ENCODE results near the gene FNBP1. TPM values are rescaled to one million over a fixed set of nuclear protein-coding genes. Genes with fewer than 3 reads are reported as not detected.

Gene FNBP1
- total and polyA plus RNA-seq, 2 of the 8 experiments (the other 6 are each of a cell fraction or from before 2014, with no cell fraction given) = 7.2 to 40.9 TPM

DNA sequence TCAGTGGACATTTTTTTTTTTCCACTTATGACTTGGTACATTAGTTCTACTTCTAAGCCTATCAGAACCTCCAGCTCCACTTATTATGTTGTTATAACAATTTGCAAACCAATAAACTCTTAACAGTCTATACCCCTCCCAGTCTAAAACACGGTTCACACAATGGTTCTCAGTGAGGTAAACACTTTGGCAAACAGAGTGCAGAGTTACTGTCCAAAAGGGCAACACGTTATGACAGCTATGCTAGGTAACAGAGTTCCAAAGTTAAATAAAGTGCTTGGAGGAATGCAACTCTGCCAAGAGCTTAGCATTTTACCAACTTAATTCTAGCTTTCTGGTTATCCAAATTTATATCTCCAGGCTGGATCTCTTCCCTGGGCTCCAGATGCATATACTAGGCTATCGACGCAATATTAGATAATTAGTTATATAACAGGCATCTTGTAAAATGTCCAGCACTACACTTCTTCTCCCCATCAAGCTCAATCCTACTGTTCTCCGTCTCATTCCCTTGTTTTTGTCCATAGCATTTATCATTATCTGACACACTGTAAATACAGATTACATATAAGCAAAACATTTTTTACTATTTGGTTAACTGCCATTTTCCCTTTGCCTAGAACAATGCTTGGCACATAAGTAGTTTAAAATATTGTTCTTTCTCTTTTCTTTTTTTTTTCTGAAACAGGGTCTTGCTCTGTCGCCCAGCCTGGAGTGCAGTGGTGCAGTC is 14.3 kb downstream of the FNBP1 start (continued):
- TF ChIP-seq BCL11A (IDR thresholded peaks at IDR 0.05; ENCODE audit: low read depth in 2 of 2, low read length in 2 of 2) (no peak), JUN (IDR thresholded peaks at IDR 0.05; ENCODE audit: low read depth, low read length) (no peak), MAFK (IDR thresholded peaks at IDR 0.05; ENCODE audit: low read depth, low read length) (no peak), JUND (IDR thresholded peaks at IDR 0.05; ENCODE audit: low read length) (no peak), RFX5 (IDR thresholded peaks at IDR 0.05; ENCODE audit: borderline replicate concordance, low read depth, low read length) (no peak), SIX5 (IDR thresholded peaks at IDR 0.05; ENCODE audit: low read depth, low read length) (no peak), RXRA (IDR thresholded peaks at IDR 0.05; ENCODE audit: insufficient read depth, low read depth, low read length) (no peak), RNF2 (IDR thresholded peaks at IDR 0.05; ENCODE audit: borderline replicate concordance, low read depth, low read length, missing control alignments, poor library complexity, severe bottlenecking) (no peak)
